WTC11 (cell line): ENCODE data around the gene POMT2. TPM values are rescaled to one million over a fixed set of nuclear protein-coding genes. Genes with fewer than 3 reads are reported as not detected.

Experiments
- ATAC-seq: fragments of 200-7000 bp; cut with Tn5 transposase; 2 replicates; pipeline ENCODE4 v1.10.0; 2021; ENCODE audit warnings: mild to moderate bottlenecking, moderate library complexity
- CTCF ChIA-PET: fragments of 300-600 bp; sonication (Branson Sonifier 250); formaldehyde crosslinking; loops from one replicate; lab custom pipeline; 2021; ENCODE audit warnings: antibody characterized with exemption; lab: Charles Lee
- POLR2A ChIA-PET: fragments of 350-600 bp; sonication (Branson Sonifier 250); formaldehyde crosslinking; loops from one replicate; lab custom pipeline; 2021; ENCODE audit warnings: antibody characterized with exemption; lab: Charles Lee
- DNase-seq: peaks from one replicate; pipeline ENCODE4 v3.0.0; 2021; ENCODE audit warnings: low spot score
- H3K27ac Mint-ChIP-seq: 2 replicates; pipeline ENCODE4 v1.8.0; 2021; ENCODE audit warnings: mixed read lengths
- H3K27me3 Mint-ChIP-seq: 2 replicates; pipeline ENCODE4 v1.8.0; 2021; ENCODE audit warnings: low read depth, mild to moderate bottlenecking, moderate library complexity, mixed read lengths
- H3K36me3 Mint-ChIP-seq: 2 replicates; pipeline ENCODE4 v1.8.0; 2021; ENCODE audit warnings: mixed read lengths
- H3K4me1 Mint-ChIP-seq: 2 replicates; pipeline ENCODE4 v1.8.0; 2022; ENCODE audit warnings: mixed read lengths
- H3K4me3 Mint-ChIP-seq: 2 replicates; pipeline ENCODE4 v1.8.0; 2021; ENCODE audit warnings: mild to moderate bottlenecking, moderate library complexity, mixed read lengths
- H3K9me3 Mint-ChIP-seq: 2 replicates; pipeline ENCODE4 v1.8.0; 2021; ENCODE audit warnings: mixed read lengths
- ATF2 ChIP-seq: sonication (generic); formaldehyde crosslinking; IDR thresholded peaks from 2 replicates; pipeline ENCODE4 v1.8.1; 2022; ENCODE audit warnings: low read depth, missing genetic modification reagents, borderline replicate concordance
- CTCF ChIP-seq: fragments of 200-600 bp; IDR thresholded peaks from 2 replicates; pipeline ENCODE4 v1.8.0; 2022; ENCODE audit warnings: antibody characterized with exemption
- E2F1 ChIP-seq: sonication (generic); formaldehyde crosslinking; IDR thresholded peaks from 2 replicates; pipeline ENCODE4 v1.8.0; 2022; ENCODE audit warnings: mild to moderate bottlenecking, missing genetic modification reagents
- ETV6 ChIP-seq: sonication (generic); formaldehyde crosslinking; IDR thresholded peaks from 2 replicates; pipeline ENCODE4 v1.8.1; 2022; ENCODE audit warnings: mild to moderate bottlenecking, missing genetic modification reagents
- FOXP4 ChIP-seq: sonication (generic); formaldehyde crosslinking; IDR thresholded peaks from 2 replicates; pipeline ENCODE4 v1.8.0; 2022; ENCODE audit warnings: mild to moderate bottlenecking, missing genetic modification reagents
- MXD4 ChIP-seq: fragments of 250-450 bp; sonication (Bioruptor Pico); IDR thresholded peaks from 2 replicates; pipeline ENCODE4 v1.8.0; 2021; ENCODE audit warnings: mild to moderate bottlenecking, moderate library complexity, borderline replicate concordance
- NFYB ChIP-seq: sonication (generic); formaldehyde crosslinking; conservative IDR thresholded peaks from 2 replicates; pipeline ENCODE4 v1.8.0; 2022; ENCODE audit warnings: low read depth, missing genetic modification reagents
- NR2C2 ChIP-seq: sonication (generic); formaldehyde crosslinking; IDR thresholded peaks from 2 replicates; pipeline ENCODE4 v1.8.0; 2022; ENCODE audit warnings: mild to moderate bottlenecking, missing genetic modification reagents
- NR3C1 ChIP-seq: sonication (generic); formaldehyde crosslinking; conservative IDR thresholded peaks from 2 replicates; pipeline ENCODE4 v1.8.1; 2023; ENCODE audit warnings: low read depth, mild to moderate bottlenecking, missing genetic modification reagents
- PRRX2 ChIP-seq: fragments of 250-450 bp; sonication (Bioruptor Pico); IDR thresholded peaks from 2 replicates; pipeline ENCODE4 v1.8.0; 2021; ENCODE audit warnings: mild to moderate bottlenecking
- RELA ChIP-seq: sonication (generic); formaldehyde crosslinking; IDR thresholded peaks from 2 replicates; pipeline ENCODE4 v1.8.1; 2022; ENCODE audit warnings: missing genetic modification reagents, mild to moderate bottlenecking, borderline replicate concordance
- SMAD3 ChIP-seq: sonication (generic); formaldehyde crosslinking; IDR thresholded peaks from 2 replicates; pipeline ENCODE4 v1.8.0; 2022; ENCODE audit warnings: missing genetic modification reagents, mild to moderate bottlenecking, borderline replicate concordance
- SMAD4 ChIP-seq: sonication (generic); formaldehyde crosslinking; IDR thresholded peaks from 2 replicates; pipeline ENCODE4 v1.8.0; 2022; ENCODE audit warnings: mild to moderate bottlenecking, missing genetic modification reagents
- TCF7 ChIP-seq: sonication (generic); formaldehyde crosslinking; IDR thresholded peaks from 2 replicates; pipeline ENCODE4 v1.8.0; 2022; ENCODE audit warnings: mild to moderate bottlenecking, low read depth, missing genetic modification reagents, moderate library complexity
- TEAD1 ChIP-seq: sonication (generic); formaldehyde crosslinking; IDR thresholded peaks from 2 replicates; pipeline ENCODE4 v1.8.0; 2022; ENCODE audit warnings: mild to moderate bottlenecking, missing genetic modification reagents
- TEAD4 ChIP-seq: sonication (generic); formaldehyde crosslinking; IDR thresholded peaks from 2 replicates; pipeline ENCODE4 v1.8.0; 2022; ENCODE audit warnings: mild to moderate bottlenecking, missing genetic modification reagents
- TP53 ChIP-seq: sonication (generic); formaldehyde crosslinking; IDR thresholded peaks from 2 replicates; pipeline ENCODE4 v1.8.1; 2023; ENCODE audit warnings: mild to moderate bottlenecking, missing genetic modification reagents
- ZBTB21 ChIP-seq: sonication (generic); formaldehyde crosslinking; IDR thresholded peaks from 2 replicates; pipeline ENCODE4 v1.8.1; 2023; ENCODE audit warnings: mild to moderate bottlenecking, missing genetic modification reagents, borderline replicate concordance
- ZBTB43 ChIP-seq: sonication (generic); formaldehyde crosslinking; IDR thresholded peaks from 2 replicates; pipeline ENCODE4 v1.8.1; 2023; ENCODE audit warnings: mild to moderate bottlenecking, missing genetic modification reagents
- ZNF121 ChIP-seq: sonication (generic); formaldehyde crosslinking; IDR thresholded peaks from 2 replicates; pipeline ENCODE4 v1.8.0; 2023; ENCODE audit warnings: missing genetic modification reagents
- ZNF317 ChIP-seq: sonication (generic); formaldehyde crosslinking; IDR thresholded peaks from 2 replicates; pipeline ENCODE4 v1.8.1; 2023; ENCODE audit warnings: low read depth, mild to moderate bottlenecking, moderate library complexity, missing genetic modification reagents, borderline replicate concordance
- ZNF396 ChIP-seq: fragments of 250-450 bp; sonication (Bioruptor Pico); IDR thresholded peaks from 2 replicates; pipeline ENCODE4 v1.8.0; 2021; ENCODE audit warnings: mild to moderate bottlenecking, moderate library complexity, borderline replicate concordance
- ZNF416 ChIP-seq: fragments of 250-450 bp; sonication (Bioruptor Pico); IDR thresholded peaks from 2 replicates; pipeline ENCODE4 v1.9.0; 2021; ENCODE audit warnings: mild to moderate bottlenecking, inconsistent platforms
- ZNF423 ChIP-seq: fragments of 250-450 bp; sonication (Bioruptor Pico); IDR thresholded peaks from 2 replicates; pipeline ENCODE4 v2.1.2; 2022; ENCODE audit warnings: mild to moderate bottlenecking, moderate library complexity
- total RNA-seq: library from RNA; stranded (reverse); gene quantifications from 3 replicates; pipeline ENCODE4 v1.2.3, GENCODE V29; 2021

The POMT2 gene
- total RNA-seq, 1 experiment from 2014 or later = 38.7 TPM

GRCh38 chr14:77313371-77313770 lies 7.3 kb downstream of the POMT2 start:
- CTCF ChIA-PET = interaction anchor here (1.1 to 1.8 kb wide), 4 partner anchors 12 to 162 kb away, joined by 3 to 12 read pairs (median 4); partner anchors contain the start of genes SAMD15 and TMED8
- ATAC-seq (no peak), DNase-seq (no peak)
- Mint-ChIP-seq H3K4me1 (peaks cover 34% of the 10 kb centered on the region), H3K9me3 (no peaks in the 10 kb centered on the region), H3K27me3 (no peaks in the 10 kb centered on the region), H3K36me3 (no peaks in the 10 kb centered on the region), H3K4me3 (no peak overlapping the region), H3K27ac (peak overlapping the region; percentile 97)
- POLR2A ChIA-PET = no interaction called here
- TF ChIP-seq SMAD3 (CRISPR knock-in tag) = no peak
- no peak for TF ChIP-seq TEAD1 (CRISPR knock-in tag)
- no peak for TF ChIP-seq ZNF416 (CRISPR knock-in tag)
- no peak for TF ChIP-seq CTCF
- TF ChIP-seq, all 79 proteins: peak for 0

GRCh38 chr14:77311217-77311616 lies 9.5 kb downstream of the POMT2 start:
- ChIA-PET CTCF (no interaction called here), POLR2A (no interaction called here)
- Mint-ChIP-seq H3K4me3 (no peak overlapping the region), H3K4me1 (peaks cover 34% of the 10 kb centered on the region), H3K9me3 (no peaks in the 10 kb centered on the region), H3K27me3 (no peaks in the 10 kb centered on the region), H3K36me3 (no peaks in the 10 kb centered on the region), H3K27ac (no peak overlapping the region)
- TF ChIP-seq ZNF396 = no peak
- TF ChIP-seq ETV6 (CRISPR knock-in tag) = no peak
- TF ChIP-seq SMAD4 (CRISPR knock-in tag) = no peak
- no peak for TF ChIP-seq NR3C1
- no peak for TF ChIP-seq TCF7
- no peak for TF ChIP-seq PRRX2 (CRISPR knock-in tag)
- DNase-seq (no peak), ATAC-seq (no peak)

- TF ChIP-seq TEAD4 (CRISPR knock-in tag) = no peak
- TF ChIP-seq TP53 (CRISPR knock-in tag) = no peak
- no peak for TF ChIP-seq RELA (CRISPR knock-in tag)
- no peak for TF ChIP-seq NR2C2 (CRISPR knock-in tag)
- no peak for TF ChIP-seq ZNF121 (CRISPR knock-in tag)
- TF ChIP-seq NR3C1 = no peak
- TF ChIP-seq ATF2 (CRISPR knock-in tag) = no peak
- no peak for TF ChIP-seq TEAD1 (CRISPR knock-in tag)
- no peak for TF ChIP-seq NFYB (CRISPR knock-in tag)
- TF ChIP-seq ZBTB43 (CRISPR knock-in tag) = no peak
- TF ChIP-seq E2F1 = no peak
- TF ChIP-seq ZNF317 (CRISPR knock-in tag) = no peak
- TF ChIP-seq ZBTB21 = no peak
- no peak for TF ChIP-seq MXD4
- no peak for TF ChIP-seq ZNF423 (CRISPR knock-in tag)
- no peak for TF ChIP-seq FOXP4 (CRISPR knock-in tag)
- DNase-seq = no peak
- CTCF ChIA-PET = interaction anchor here (1.1 to 1.2 kb wide), 2 partner anchors 9 to 149 kb away, joined by 3 read pairs; no protein-coding TSS in a partner anchor
- Mint-ChIP-seq H3K4me3 (no peak overlapping the region), H3K27me3 (no peaks in the 10 kb centered on the region), H3K36me3 (no peaks in the 10 kb centered on the region), H3K9me3 (no peaks in the 10 kb centered on the region), H3K27ac (no peak overlapping the region), H3K4me1 (peaks cover 25% of the 10 kb centered on the region)
- POLR2A ChIA-PET = no interaction called here
- no peak for ATAC-seq
These were observed 10.7 kb downstream of the POMT2 start for GRCh38 chr14:77310026-77310425.
